Stimulated activated CD4-positive, alpha-beta T cell treated with anti-CD3 and anti-CD28 coated beads, Interleukin-12 subunit alpha, Interleukin-12 subunit beta, amount 100 ng/mL, for 4 hours (primary cell): ENCODE data around the gene PRKCQ.
"Not testable (repeated sequence)": the region's sequence is repeated elsewhere in the genome, so short reads cannot be mapped to it uniquely, and the experiment has no call there.

Experiments
- DNase-seq: peaks from one replicate; pipeline ENCODE4 v3.0.0-alpha.2; 2020

PRKCQ gene

DNA sequence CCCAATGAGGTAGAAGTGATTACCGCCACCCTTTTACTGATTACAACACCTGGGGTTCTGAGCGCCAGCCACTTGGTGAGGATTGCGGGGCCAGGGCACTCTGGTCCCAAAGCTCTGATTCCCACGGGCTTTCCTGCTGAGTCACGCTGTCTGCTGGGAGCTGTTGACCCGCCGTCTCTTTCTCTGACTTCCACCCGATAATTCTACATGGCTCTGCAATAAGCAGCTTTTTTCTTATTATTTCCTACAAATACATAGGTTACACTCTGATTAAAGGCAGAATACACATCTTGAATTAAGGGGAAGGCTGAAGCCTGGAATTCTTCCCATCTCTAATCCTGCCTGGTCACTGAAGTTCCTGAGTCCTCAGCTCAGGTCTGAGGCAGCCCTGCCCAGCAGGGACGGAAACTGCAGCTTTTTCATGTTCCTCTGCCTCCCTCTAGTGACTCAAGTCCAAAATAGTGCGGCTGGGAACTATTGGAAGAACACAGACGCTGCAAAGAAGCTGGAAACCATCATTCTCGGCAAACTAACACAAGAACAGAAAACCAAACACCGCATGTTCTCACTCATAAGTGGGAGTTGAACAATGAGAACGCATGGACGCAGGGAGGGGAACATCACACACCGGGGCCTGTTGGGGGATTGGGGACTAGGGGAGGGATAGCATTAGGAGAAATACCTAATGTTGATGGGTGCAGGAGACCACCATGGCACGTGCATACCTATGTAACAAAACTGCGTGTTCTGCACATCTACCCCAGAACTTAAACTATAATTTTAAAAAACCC, 178.3 kb downstream of the PRKCQ start:
- peak; percentile 43 for DNase-seq

DNA sequence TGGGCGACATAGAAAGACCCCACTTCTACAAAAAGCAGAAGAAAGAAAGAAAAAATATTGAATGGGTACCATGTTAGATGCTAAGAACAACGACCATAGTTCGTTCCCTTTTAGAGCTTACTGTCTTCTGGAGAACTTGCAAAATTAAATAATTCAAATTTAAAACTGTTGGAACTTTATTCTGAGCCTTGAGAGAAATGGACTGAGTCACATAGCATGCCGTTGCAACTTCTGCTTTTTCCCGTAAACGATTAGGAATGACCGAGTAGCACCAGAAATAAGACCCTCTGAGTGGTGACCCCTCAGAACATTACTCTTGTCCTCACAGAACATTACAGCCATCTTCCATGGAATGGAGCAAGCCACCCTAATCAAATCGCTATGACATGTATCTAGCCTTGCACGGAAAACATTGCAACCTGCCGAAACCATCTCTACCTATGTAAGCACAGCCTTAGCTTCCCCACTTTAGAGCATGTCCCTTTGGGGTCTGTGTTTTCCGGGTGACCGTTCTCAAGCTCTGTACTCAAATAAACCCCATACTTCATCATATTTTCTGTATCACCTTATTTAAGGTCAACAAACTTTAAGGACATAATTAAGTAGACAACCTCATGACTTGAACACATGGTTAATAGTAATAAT, 179.1 kb downstream of the PRKCQ start:
- no peak for DNase-seq

DNA sequence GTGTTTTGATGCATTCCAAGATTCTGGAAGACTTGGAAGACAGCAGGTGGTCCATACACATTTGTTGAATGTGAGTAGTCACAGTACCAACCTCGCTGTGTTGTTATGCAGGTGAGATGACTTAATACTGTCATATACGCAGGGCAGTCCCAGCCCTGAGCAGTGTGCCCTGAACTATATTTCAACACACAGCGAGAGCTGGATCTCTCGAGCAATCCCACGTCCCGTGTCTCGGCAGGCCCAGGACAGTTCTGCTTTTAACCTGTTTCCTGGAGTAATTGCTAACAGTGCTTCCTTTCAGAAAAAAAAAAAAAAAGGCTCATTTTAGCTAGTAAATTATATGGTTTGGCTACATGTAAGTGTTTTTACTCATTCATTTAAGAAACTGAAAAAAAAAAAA, 179.7 kb downstream of the PRKCQ start:
- no peak for DNase-seq

DNA sequence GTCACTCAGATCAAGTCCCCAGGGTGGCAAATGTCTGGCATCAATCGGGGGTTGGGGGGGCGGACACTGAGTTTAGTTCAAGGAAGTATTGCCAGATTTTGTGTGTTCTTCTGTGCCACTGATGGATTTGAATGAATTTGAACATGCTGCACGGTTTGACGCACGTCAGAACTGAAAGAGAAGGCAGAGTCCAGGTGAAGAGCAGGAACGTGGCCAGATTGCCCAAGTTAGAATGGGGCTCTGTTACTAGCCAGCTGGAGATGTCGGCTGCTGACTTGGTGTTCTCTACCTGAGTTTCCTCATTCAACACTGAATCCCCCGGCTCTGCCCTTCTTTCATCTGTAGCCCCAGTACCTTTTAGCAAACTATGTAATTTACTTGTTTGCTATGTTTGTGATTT, 180.2 kb downstream of the PRKCQ start:
- no peak for DNase-seq

DNA sequence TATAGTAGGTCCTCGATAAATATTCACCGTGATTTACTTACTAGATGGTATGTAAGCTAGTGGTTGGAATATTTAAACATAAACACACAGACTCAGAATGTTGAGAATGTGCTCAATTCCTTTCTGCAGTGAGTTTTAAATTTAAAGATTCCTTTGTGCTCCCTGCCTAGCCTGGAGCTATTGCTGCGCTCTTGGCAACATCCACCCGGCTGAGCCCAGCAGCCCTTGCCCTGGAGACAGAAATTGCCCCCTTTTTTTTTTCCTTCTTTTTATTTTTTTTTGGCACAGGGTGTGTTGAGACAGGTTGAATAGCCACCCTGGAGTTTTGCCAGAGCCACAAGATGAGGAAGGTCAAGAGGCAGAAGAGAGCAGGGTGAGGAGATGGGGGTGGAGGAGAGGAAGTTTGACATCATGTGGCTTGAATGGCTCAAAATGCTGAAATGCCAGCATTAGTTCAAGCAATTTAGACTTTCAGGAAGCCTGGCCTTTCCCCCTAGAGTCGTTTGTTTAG, 180.8 kb downstream of the PRKCQ start:
- no peak for DNase-seq

DNA sequence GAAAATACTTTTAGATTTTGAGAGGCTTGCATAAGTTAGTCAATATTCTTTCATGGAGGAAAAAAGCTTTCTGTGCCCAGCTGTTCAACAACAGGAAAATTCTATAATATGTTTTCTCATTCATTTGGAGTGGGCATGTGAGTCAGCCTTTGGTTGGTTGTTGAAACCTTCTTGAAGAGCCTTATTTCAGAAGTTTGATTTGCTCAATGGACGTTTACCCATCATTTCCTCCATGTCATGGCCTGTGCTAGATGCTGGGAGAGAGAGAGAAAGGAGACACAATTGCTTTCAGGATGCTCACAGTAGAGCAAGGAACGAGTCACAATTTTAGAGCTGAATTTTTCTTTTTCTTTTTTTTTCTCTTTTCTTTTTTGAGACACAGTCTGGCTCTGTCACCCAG, 181.7 kb downstream of the PRKCQ start:
- DNase-seq, result no peak

DNA sequence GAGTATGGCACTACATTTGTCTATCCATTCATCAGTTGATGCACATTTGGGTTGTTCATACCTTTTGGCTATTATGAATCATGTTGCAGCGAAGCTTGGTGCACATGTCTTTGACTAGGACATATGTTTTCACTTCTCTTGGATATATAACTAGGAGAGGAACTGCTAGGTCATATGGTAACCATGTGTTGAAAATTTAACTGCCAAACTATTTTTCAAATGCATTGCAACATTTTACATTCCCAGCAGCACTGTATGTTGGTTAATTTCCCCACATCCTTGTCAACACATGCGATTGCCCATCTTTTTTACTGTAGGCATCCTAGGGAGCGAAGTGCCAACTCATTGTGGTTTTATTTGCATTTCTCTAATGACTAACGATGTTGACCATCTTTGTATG, 183.4 kb downstream of the PRKCQ start:
- no peak for DNase-seq

DNA sequence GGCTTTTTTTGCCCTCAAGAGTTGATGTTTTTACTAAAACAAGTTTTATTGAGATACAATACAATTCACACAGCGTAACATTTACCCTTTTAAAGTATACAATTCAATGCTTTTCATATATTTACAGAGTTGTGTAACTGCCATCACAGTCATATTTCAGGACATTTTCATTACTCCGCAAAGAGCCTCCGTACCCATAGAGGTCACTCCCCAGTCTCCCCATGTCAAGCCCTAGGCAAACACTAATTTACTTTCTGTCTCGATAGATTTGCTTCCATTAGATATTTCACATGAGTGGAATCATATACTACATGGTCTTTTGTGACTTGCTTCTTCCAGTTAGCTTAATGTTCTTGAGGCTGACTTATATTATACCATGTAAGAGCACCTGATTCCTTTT, 183.8 kb downstream of the PRKCQ start:
- no peak for DNase-seq

DNA sequence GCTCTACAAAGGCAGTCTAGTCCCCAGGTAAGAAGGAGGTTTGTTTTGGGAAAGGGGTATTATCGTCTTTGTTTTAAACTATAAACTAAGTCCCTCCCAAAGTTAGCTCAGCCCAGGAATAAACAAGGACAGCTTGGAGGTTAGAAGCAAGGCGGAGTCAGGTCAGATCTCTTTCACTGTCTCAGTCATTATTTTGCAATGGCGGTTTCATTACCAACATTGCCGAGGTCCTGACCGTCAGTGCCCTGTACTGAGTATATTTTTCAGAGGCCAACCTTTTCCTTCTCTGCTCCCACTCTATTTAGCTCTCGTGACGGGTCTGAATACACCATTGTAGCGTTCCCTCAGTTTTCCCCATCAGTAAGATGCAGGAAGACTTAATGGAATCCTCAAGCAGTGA, 184.5 kb downstream of the PRKCQ start:
- no peak for DNase-seq

DNA sequence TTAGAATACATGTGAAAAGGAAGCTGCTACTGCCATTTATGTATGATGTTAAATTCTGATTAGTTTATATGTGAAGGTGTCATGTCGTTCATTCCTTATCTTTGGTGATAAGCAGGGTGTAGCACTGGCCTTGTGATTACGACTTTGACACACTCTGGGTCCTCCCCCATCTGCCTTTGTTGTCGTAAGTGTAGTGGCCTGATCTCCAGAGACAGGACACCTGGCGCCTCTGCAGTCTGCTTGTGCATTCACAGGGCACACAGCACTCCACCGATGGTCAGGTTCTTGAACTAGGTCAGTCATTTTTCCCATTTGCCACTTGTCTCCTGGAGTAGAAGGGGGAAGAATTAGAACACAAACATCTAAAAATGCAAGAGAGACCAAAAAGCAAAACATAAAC, 186.0 kb downstream of the PRKCQ start:
- no peak for DNase-seq

DNA sequence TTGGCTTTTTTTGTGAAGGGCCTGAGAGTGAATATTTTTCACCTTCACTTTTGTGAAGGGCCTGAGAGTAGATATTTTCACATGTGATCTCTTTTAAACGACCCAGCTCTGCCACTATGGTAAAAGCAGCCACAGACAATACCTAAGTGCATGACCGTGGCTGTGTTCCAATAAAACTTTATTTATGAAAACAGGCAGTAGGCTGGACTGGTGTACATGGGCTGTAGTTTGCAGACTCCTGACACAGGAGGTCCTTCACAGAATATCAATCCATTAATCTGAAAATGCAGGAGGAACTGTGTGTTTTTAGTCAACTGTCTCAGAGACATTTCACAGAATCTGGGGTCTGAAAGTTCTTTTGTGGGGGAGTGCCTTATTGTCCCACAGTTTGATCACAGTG, 186.9 kb downstream of the PRKCQ start:
- DNase-seq, result no peak

DNA sequence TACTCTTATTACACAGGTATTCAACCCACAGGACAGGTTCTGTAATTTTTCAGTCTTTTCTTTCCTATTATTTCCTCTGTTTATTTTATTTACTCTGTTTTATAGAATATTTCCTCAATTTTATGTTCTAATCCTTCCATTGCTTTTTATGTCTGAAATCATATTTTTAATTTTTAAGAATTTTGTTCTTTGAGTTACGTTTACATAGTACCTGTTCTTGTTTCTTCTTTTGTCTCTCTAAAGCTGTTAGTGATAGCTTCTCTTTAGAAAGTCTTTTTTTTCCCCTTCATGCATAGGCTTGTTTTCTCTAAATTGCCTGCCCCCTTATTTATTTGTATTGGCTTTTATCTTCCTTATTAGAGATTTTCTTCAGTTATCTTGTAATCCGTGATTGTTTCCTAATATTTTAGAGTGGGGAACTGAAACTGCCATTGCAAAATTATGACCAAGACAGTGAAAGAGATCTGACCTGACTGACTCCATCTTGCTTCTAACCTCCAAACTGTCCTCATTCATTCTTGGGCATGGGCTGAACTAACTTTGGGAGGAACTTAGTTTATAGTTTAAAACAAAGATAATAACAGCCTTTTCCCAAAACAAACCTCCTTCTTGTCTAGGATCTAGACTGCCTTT, 189.7 kb downstream of the PRKCQ start:
- no peak for DNase-seq

DNA sequence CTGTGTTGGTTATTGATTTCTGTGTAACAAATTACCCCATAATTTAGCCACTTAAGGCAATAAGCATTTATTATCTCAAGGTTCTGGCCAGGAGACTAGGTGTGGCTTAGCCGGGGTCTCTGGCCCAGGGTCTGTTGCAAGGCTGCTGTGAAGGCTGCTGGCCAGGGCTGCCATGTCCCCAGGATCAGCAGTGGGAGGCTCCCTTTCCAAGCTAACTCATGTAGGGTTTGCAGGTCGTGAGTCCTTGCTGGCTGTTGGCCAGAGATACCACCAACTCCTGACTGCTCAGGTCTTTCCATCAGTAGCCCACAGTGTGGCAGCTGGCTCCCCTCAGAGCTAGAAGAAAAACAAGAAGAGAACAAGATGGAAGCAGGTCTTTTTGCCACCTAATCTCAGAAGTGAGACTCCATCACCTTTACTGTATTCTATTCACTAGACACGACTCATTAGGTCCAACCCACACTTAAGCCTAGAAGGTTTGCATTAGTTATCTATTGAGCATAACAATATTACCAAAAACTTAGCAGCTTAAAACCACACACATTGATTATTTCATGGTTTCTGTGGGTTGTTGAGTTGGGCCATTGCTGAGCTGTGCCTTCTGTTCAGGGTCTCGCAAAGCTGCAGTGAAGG, 191.7 kb downstream of the PRKCQ start:
- no peak for DNase-seq

DNA sequence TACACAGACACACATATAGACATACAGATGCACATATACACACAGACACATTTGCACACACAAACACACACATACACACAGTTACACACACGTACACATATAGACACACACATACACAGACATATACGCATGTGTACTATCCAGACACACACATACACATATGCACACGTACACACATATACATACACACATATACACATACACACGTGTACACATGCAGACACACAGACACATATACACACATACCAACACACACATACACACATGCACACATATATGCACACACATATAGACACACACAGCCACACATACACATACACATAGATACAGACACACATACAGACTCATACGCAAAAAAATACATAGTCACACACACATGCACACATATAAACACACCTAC, 193.1 kb downstream of the PRKCQ start:
- DNase-seq, result no peak

DNA sequence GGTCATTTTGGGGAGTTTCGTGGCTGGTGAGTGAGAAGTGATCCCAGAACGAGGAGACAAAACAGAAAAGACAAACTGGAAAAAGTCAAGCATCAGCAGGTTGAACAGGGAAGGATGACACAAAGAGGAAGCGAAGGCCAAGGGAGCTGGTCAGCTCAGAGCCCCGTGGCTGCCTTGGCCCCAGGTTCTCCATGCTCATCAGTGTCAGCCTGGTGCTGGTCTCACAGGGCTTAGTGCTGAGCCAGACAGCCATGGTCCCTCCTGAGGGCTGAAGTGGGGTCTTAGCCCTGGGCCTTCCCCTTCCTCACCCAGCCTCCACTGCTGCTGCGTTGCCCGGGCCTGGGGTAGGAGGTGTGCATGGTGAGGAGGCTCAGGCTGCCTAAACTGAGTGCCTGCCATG, 193.7 kb downstream of the PRKCQ start:
- DNase-seq, result no peak

DNA sequence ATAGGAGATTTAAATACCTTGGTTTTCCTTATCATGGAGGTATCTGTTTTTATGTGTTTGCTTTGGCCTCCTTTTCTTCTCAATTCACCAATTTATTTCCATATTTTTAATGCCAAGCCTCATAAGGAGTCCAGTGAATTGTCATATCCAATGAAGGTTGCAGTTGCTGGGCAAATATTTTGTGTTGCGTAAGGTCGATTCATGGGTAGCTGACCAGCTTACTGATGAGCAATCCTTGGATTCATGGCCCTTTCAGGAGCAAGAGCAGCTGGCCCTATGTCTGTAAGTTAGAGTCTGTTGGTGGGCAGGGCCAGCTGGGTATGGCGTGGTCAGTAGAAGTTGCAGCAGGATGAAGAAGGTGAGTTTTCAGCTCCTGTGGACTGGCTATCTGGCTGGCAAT, 194.4 kb downstream of the PRKCQ start:
- no peak for DNase-seq

DNA sequence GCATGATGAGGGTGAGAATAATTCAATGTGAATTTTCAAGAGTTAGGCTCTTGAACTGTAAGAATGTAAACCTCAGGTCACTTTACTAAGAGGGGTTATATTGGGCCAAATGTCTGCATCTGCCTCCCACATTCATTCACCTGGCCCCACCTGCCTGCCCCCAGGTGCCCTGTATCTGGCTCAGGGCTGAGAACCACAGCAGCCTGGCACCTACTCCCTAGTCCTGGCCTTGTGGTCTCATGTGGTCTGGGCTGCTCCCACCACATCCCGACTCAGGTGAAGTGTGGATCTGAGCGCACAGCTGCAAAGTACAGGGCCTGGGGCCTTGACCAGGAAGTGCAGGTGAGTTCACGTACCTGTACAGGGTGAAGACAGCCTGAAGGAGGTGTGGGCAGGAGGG, 195.2 kb downstream of the PRKCQ start:
- DNase-seq, result no peak

DNA sequence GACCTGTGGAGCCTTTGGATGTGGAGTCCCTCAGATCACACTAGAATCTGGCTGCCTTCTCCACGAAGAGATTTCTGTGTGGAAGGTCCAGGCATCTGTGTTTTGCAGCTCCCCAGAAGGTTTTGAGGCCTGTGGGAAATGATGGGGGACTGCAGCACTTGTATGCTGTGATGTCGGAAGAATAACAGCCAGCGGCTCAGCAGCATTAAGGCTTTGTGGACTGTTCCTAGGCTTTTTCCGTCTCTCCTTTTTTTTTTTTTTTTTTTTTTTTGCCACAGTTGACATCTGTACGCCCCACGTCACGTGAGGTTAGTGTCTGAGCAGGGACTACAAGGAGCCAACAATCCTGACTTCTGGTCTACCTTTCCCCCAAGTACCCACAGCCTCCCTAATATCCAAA, 196.0 kb downstream of the PRKCQ start:
- DNase-seq, result no peak

DNA sequence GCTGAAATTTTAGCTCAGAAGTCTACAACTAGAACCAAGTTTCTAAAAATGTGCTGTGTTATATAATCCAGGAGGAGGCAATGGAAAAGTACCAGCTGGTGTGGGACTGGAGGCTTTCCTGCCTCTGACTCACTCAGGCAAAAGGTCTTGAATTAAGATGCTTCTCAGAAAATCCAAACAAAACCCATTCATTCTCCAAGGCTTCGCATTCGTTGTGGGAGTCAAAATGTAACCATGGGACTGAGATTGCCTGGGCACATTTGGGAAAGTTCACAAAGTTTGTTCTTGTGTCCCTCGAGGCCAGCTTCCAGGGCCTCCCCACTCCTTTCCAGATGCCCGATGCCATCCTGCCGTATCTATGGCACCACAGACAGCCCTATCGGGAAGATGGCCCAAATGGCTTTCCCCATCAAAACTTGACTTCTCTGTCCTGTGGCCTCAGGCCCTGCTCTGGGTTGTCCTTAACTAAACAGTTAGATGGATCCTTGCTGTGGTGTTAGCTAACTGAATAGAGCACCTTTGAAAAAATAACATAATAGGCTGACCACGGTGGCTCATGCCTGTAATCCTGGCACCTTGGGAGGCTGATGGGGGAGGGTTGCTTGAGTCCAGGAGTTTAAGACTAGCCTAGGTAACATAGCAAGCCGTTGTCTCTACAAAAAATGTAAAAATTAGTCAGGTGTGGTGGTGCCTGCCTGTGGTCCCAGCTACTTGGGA, 196.8 kb downstream of the PRKCQ start:
- DNase-seq, result no peak

DNA sequence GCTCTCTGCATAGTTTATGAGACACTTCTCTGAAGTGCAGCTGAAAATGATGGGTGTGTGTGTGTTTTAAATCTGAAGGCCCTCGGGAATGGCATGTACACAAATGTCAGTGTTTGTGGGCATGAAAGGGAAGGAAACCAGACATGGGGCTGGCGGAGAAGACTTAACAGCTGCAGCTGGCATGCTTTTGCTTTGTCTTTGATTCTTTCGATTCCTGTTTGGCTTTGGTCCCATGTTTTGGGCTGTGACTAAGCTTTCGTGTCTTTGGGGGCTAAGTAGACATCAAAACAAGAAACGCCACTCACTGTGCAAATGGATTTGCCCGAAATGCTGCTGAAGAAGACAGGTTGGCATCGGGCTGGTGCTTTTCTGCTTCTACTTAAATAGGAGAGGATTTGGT, 198.0 kb downstream of the PRKCQ start:
- peak; percentile 10 for DNase-seq

DNA sequence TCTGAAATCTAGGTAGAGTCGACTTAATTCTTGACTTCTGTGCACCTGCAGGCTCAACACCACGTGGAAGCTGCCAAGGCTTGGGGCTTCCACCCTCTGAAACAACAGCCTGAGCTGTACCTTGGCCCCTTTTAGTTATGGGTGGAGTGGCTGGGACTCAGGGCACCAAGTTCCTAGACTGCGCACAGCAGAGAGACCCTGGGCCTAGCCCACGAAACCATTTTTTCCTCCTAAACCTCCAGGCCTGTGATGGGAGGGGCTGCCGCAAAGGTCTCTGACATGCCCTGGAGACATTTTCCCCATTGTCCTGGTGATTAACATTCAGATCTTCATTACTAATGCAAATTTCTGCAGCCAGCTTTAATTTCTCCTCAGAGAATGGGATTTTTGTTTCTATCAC, 199.6 kb downstream of the PRKCQ start:
- DNase-seq, result not testable (repeated sequence)

DNA sequence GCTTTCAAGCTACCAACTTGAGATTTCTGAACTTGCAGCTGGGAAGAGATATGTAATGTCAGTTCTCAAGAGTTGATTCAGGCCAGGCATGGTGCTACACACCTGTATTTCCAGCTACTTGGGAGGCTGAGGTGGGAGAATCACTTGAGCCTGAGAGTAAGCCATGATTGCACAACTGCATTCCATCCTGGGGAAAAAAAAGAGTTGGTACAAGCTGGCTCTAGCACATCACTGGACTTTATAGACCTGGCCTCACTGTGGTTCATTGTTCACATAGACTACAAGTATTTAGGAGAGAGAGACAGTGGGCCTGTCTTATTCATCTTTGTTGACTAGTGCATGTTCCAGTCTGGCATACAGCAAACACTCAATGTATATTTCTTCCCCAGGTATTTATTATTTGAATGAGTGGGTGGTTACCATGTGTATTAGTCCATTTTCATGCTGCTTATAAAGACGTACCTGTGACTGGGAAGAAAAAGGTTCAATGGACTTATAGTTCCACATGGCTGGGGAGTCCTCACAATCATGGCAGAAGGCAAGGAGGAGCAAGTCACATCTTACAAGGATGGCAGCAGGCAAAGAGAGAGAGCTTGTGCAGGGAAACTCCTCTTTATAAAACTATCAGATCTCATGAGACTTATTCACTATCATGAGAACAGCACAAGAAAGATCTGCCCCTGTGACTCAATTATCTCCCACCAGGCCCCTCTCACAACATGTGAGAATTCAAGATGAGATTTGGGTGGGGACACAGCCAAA, 200.9 kb downstream of the PRKCQ start:
- no peak for DNase-seq
